Keratinocyte (primary cell): ENCODE data around the gene SLC30A7. TPM values are rescaled to one million over a fixed set of nuclear protein-coding genes. Genes with fewer than 3 reads are reported as not detected.
A peak's percentile ranks its signal among the peaks of the same experiment; 100 is the strongest.

Experiments
- DNase-seq: peaks from one replicate; pipeline ENCODE4 v3.0.0-alpha.2; 2011; ENCODE audit warnings: low read depth, missing footprints, low spot score
- FAIRE-seq: peaks from 2 replicates; lab custom pipeline; 2011; peaks lifted over from hg19 to GRCh38; lab: Jason Lieb, UNC
- H2AFZ ChIP-seq: 2 replicates; pipeline ENCODE4 v1.6.0; 2012; ENCODE audit warnings: low read length, control low read depth, inconsistent platforms; ENCODE audit not compliant: control insufficient read depth
- H3K27ac ChIP-seq: 2 replicates; pipeline ENCODE4 v1.5.1; 2011; ENCODE audit warnings: low read length; ENCODE audit not compliant: control insufficient read depth, insufficient read depth
- H3K27me3 ChIP-seq: 3 replicates; pipeline ENCODE4 v1.6.0; 2011; ENCODE audit warnings: low read length; ENCODE audit not compliant: control insufficient read depth, insufficient read depth; ENCODE audit errors: extremely low read depth
- H3K36me3 ChIP-seq, 2 experiments: 2 replicates in 1 of 2; 3 replicates in 1 of 2; pipeline ENCODE4 v1.5.1; 2011; ENCODE audit warnings: low read length in 2 of 2, mild to moderate bottlenecking in 1 of 2; ENCODE audit not compliant: control insufficient read depth in 2 of 2, insufficient read depth in 2 of 2; ENCODE audit errors: extremely low read depth in 1 of 2
- H3K4me1 ChIP-seq: 3 replicates; pipeline ENCODE4 v1.5.1; 2011; ENCODE audit warnings: low read length; ENCODE audit not compliant: control insufficient read depth, insufficient read depth; ENCODE audit errors: extremely low read depth
- H3K4me2 ChIP-seq: 3 replicates; pipeline ENCODE4 v1.6.0; 2011; ENCODE audit warnings: low read depth, low read length; ENCODE audit not compliant: control insufficient read depth, insufficient read depth; ENCODE audit errors: extremely low read depth
- H3K4me3 ChIP-seq, 3 experiments: fragments of 200-600 bp in 1 of 3; sonication (generic) in 1 of 3; 2 replicates in 2 of 3; 3 replicates in 1 of 3; pipeline ENCODE4 v1.5.1; 2011 to 2016; ENCODE audit warnings: low read length in 3 of 3, mild to moderate bottlenecking in 3 of 3, control low read depth in 2 of 3, inconsistent platforms in 1 of 3, low read depth in 1 of 3, mixed read lengths in 1 of 3, mixed run types in 1 of 3, moderate library complexity in 1 of 3; ENCODE audit not compliant: control insufficient read depth in 2 of 3, insufficient read depth in 2 of 3; ENCODE audit errors: extremely low read depth in 1 of 3
- H3K79me2 ChIP-seq: 2 replicates; pipeline ENCODE4 v1.6.0; 2012; ENCODE audit warnings: low read length; ENCODE audit not compliant: control insufficient read depth, insufficient read depth
- H3K9ac ChIP-seq: 3 replicates; pipeline ENCODE4 v1.6.0; 2011; ENCODE audit warnings: low read length; ENCODE audit not compliant: control insufficient read depth, insufficient read depth; ENCODE audit errors: extremely low read depth
- H3K9me1 ChIP-seq: 3 replicates; pipeline ENCODE4 v1.6.0; 2011; ENCODE audit warnings: low read length; ENCODE audit not compliant: control insufficient read depth, insufficient read depth; ENCODE audit errors: extremely low read depth
- H3K9me3 ChIP-seq: 2 replicates; pipeline ENCODE4 v1.5.1; 2012; ENCODE audit warnings: low read depth, low read length; ENCODE audit not compliant: control insufficient read depth
- H4K20me1 ChIP-seq: 3 replicates; pipeline ENCODE4 v1.6.0; 2011; ENCODE audit warnings: low read length; ENCODE audit not compliant: control insufficient read depth, insufficient read depth; ENCODE audit errors: extremely low read depth
- EZH2 ChIP-seq: IDR thresholded peaks from one replicate; pipeline ENCODE4 v1.6.1; 2012; ENCODE audit warnings: inconsistent platforms, mild to moderate bottlenecking, low read length, moderate library complexity
- dilution Hi-C: fragments of 300-500 bp; cut with MboI; formaldehyde crosslinking; loops from one replicate; pipeline ENCODE4 v1.7.0; 2020; ENCODE audit warnings: low sequenced_read_pairs; ENCODE audit not compliant: extremely low pct_ligation_motif_present
- polyA plus RNA-seq, 5 experiments: library from polyadenylated mRNA; depleted of rRNA in 3 of 5; stranded (reverse) in 3 of 5; stranded (forward) in 1 of 5; unstranded in 1 of 5; fragments of >200 nt; gene quantifications; 1 replicate in 1 of 5; 2 replicates in 3 of 5; 3 replicates in 1 of 5; pipeline versions ENCODE4 v1.2.1 to v1.2.3, GENCODE V29; 2011 to 2012; ENCODE audit warnings: missing spikeins in 2 of 5, low read depth in 1 of 5, low replicate concordance in 1 of 5
- TF ChIP-seq, protein P1 (sequence below), 3 experiments: IDR thresholded peaks in 1 of 3; conservative IDR thresholded peaks in 1 of 3; optimal IDR thresholded peaks in 1 of 3; 2 replicates in 2 of 3; 3 replicates in 1 of 3; pipeline versions ENCODE3 to v1.5.1; 2011; ENCODE audit warnings: low read length in 3 of 3, mild to moderate bottlenecking in 3 of 3, moderate library complexity in 2 of 3, control low read depth in 1 of 3, inconsistent platforms in 1 of 3; ENCODE audit not compliant: insufficient read depth in 2 of 3; ENCODE audit errors: extremely low read depth in 1 of 3

The SLC30A7 gene
- polyA plus RNA-seq, 1 donor (not counting 4 experiments of a cell fraction or from before 2014, with no cell fraction given) = 15.1 TPM

DNA sequence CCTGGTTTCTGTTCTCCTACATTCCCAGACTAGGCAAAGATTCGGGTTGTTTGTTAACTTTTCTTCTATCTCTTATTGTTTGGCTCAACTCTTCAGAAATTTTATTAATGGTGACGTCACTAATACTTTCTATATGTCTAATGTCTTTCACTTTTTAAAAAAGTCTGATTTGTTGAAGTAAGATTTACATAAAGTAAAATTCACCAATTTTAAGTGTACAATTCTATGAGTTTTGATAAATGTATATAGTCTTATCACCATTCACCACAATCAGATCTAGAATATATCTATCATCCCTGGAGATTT, 29.0 kb upstream of the SLC30A7 start:
- DNase-seq (no peak), FAIRE-seq (no peak)
- Histone ChIP-seq H3K4me1 (no peaks in the 10 kb centered on the region), H3K9me3 (no peaks in the 10 kb centered on the region), H3K9me1 (no peaks in the 10 kb centered on the region), H3K36me3 (no peaks in the 10 kb centered on the region), H3K27ac (no peak overlapping the region), H3K9ac (no peak overlapping the region), H3K4me3 (no peak overlapping the region), H2AFZ (no peak overlapping the region), H3K79me2 (no peaks in the 10 kb centered on the region), H3K4me2 (no peak overlapping the region), H4K20me1 (no peaks in the 10 kb centered on the region), H3K27me3 (no peaks in the 10 kb centered on the region)
- dilution Hi-C loops = loop anchor here (25.0 kb wide), 1 partner anchor 405 kb away; no protein-coding TSS in a partner anchor
- TF ChIP-seq, protein P1, sequence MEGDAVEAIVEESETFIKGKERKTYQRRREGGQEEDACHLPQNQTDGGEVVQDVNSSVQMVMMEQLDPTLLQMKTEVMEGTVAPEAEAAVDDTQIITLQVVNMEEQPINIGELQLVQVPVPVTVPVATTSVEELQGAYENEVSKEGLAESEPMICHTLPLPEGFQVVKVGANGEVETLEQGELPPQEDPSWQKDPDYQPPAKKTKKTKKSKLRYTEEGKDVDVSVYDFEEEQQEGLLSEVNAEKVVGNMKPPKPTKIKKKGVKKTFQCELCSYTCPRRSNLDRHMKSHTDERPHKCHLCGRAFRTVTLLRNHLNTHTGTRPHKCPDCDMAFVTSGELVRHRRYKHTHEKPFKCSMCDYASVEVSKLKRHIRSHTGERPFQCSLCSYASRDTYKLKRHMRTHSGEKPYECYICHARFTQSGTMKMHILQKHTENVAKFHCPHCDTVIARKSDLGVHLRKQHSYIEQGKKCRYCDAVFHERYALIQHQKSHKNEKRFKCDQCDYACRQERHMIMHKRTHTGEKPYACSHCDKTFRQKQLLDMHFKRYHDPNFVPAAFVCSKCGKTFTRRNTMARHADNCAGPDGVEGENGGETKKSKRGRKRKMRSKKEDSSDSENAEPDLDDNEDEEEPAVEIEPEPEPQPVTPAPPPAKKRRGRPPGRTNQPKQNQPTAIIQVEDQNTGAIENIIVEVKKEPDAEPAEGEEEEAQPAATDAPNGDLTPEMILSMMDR (optimal IDR thresholded peaks at IDR 0.05 in 1 of 3, IDR thresholded peaks at IDR 0.05 in 1 of 3, conservative IDR thresholded peaks at IDR 0.05 in 1 of 3; ENCODE audit: extremely low read depth in 1 of 3, insufficient read depth in 2 of 3, low read length in 3 of 3) = no peak
- TF ChIP-seq EZH2 = no peak

DNA sequence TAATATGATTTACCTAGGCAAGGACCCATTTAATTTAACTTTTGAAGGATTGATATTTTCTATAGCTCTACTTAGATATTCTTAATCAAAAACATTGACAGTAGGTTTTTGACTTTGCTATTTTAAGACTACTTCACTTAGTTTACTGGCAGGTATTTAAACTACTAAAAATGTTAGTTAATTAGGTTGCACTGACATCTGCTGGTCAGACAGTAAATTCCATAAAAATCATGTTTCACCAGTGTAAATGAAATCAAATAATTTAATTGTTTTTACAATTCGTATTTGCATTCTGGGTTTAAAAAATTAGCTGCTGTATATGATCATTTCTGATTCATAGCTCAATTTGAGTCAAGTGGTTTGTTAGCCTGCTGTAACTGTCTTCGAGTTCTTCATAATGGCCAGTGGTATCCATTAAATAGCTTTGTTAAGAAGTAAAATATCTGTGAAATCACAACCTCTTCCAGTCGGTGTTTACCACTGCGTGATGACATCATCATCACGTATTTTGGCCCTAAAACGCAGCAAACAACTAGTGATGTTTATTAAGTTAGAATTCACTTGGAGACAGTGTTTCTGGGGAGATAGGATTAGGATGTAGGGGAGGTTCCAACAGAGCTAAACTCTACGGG, 27.4 kb upstream of the SLC30A7 start:
- TF ChIP-seq, protein P1 (optimal IDR thresholded peaks at IDR 0.05 in 1 of 3, IDR thresholded peaks at IDR 0.05 in 1 of 3, conservative IDR thresholded peaks at IDR 0.05 in 1 of 3; ENCODE audit: extremely low read depth in 1 of 3, insufficient read depth in 2 of 3, low read length in 3 of 3) = peak in 1 of 3 experiments; percentile 21
- no peak for TF ChIP-seq EZH2
- Histone ChIP-seq H3K4me1 (no peaks in the 10 kb centered on the region), H3K9me1 (no peaks in the 10 kb centered on the region), H3K4me3 (no peak overlapping the region), H2AFZ (peak overlapping the region; percentile 52), H3K27me3 (no peaks in the 10 kb centered on the region), H3K27ac (no peak overlapping the region), H3K36me3 (no peaks in the 10 kb centered on the region), H3K4me2 (peak overlapping the region; percentile 66), H4K20me1 (no peaks in the 10 kb centered on the region), H3K9ac (no peak overlapping the region), H3K79me2 (no peaks in the 10 kb centered on the region), H3K9me3 (no peaks in the 10 kb centered on the region)
- FAIRE-seq = no peak
- dilution Hi-C loops = loop anchor here (25.0 kb wide), 1 partner anchor 406 kb away; no protein-coding TSS in a partner anchor
- DNase-seq = no peak
